ENCODE measurements around the gene NFIB.

The NFIB gene

GRCh38 chr9:14279671-14280070 lies 34.3 kb downstream of the NFIB start:
- no peak for DNase-seq (ENCODE audit: extremely low read depth, low read depth)
- no peak for TF ChIP-seq CTCF (IDR thresholded peaks at IDR 0.05; ENCODE audit: low read depth, low read length, missing control alignments)
- H3K4me3 ChIP-seq (replicated peaks; ENCODE audit: low read depth, low read length): no peak overlapping the region

- H3K4me3 ChIP-seq (replicated peaks; ENCODE audit: low read depth, low read length): no peak overlapping the region
- TF ChIP-seq CTCF (IDR thresholded peaks at IDR 0.05; ENCODE audit: low read depth, low read length, missing control alignments): no peak
- no peak for DNase-seq (ENCODE audit: extremely low read depth, low read depth)
These were observed 35.6 kb downstream of the NFIB start for GRCh38 chr9:14278291-14278721.

- no peak for TF ChIP-seq CTCF (IDR thresholded peaks at IDR 0.05; ENCODE audit: low read depth, low read length, missing control alignments)
- no peak overlapping the region for H3K4me3 ChIP-seq (replicated peaks; ENCODE audit: low read depth, low read length)
- no peak for DNase-seq (ENCODE audit: extremely low read depth, low read depth)
These were observed 36.2 kb downstream of the NFIB start for GRCh38 chr9:14277761-14278160.

- no peak for DNase-seq (ENCODE audit: extremely low read depth, low read depth)
- no peak overlapping the region for H3K4me3 ChIP-seq (replicated peaks; ENCODE audit: low read depth, low read length)
- TF ChIP-seq CTCF (IDR thresholded peaks at IDR 0.05; ENCODE audit: low read depth, low read length, missing control alignments): no peak
These were observed 36.7 kb downstream of the NFIB start for GRCh38 chr9:14277244-14277643.

GRCh38 chr9:14275331-14275730 lies 38.6 kb downstream of the NFIB start:
- TF ChIP-seq CTCF (IDR thresholded peaks at IDR 0.05; ENCODE audit: low read depth, low read length, missing control alignments): no peak
- no peak overlapping the region for H3K4me3 ChIP-seq (replicated peaks; ENCODE audit: low read depth, low read length)
- DNase-seq (ENCODE audit: extremely low read depth, low read depth): no peak

GRCh38 chr9:14273696-14274121 lies 40.2 kb downstream of the NFIB start:
- DNase-seq (ENCODE audit: extremely low read depth, low read depth): no peak
- no peak for TF ChIP-seq CTCF (IDR thresholded peaks at IDR 0.05; ENCODE audit: low read depth, low read length, missing control alignments)
- H3K4me3 ChIP-seq (replicated peaks; ENCODE audit: low read depth, low read length): no peak overlapping the region

GRCh38 chr9:14272927-14273528 lies 40.9 kb downstream of the NFIB start:
- H3K4me3 ChIP-seq (replicated peaks; ENCODE audit: low read depth, low read length): no peak overlapping the region
- no peak for TF ChIP-seq CTCF (IDR thresholded peaks at IDR 0.05; ENCODE audit: low read depth, low read length, missing control alignments)
- DNase-seq (ENCODE audit: extremely low read depth, low read depth): no peak
